ENCODE measurements around the gene SPINT3.

- TF ChIP-seq CTCF (IDR thresholded peaks at IDR 0.05) (no peak), POLR2A (IDR thresholded peaks at IDR 0.05) (no peak)
These were observed 45.8 kb downstream of the SPINT3 start, which contains the start of gene WFDC2 for GRCh38 chr20:45469336-45470261.
